T-helper 17 cell (primary cell): Measurements from ENCODE around the gene SERPINB5. TPM values are rescaled to one million over a fixed set of nuclear protein-coding genes. Genes with fewer than 3 reads are reported as not detected.

Experiments
- ATAC-seq: fragments of 150-1000 bp; cut with Tn5 transposase; 2 replicates; pipeline ENCODE4 v1.10.0; 2021; ENCODE audit warnings: mild to moderate bottlenecking, moderate library complexity
- DNase-seq, 3 donors: peaks; one replicate each; pipeline versions ENCODE4 v3.0.0 to v3.0.0-alpha.2; 2020 to 2021
- H3K9me3 ChIP-seq: one replicate; pipeline ENCODE4 v1.7.0; 2013; ENCODE audit warnings: low read length, mild to moderate bottlenecking; ENCODE audit not compliant: control insufficient read depth, poor library complexity, severe bottlenecking
- H3K27ac Mint-ChIP-seq: one replicate; pipeline ENCODE4 v1.8.0; 2022; ENCODE audit warnings: mild to moderate bottlenecking, moderate library complexity, mixed read lengths
- H3K27me3 Mint-ChIP-seq: one replicate; pipeline ENCODE4 v1.8.0; 2022; ENCODE audit warnings: mixed read lengths
- H3K36me3 Mint-ChIP-seq: one replicate; pipeline ENCODE4 v1.8.0; 2022; ENCODE audit warnings: low read depth, mixed read lengths
- H3K4me1 Mint-ChIP-seq: one replicate; pipeline ENCODE4 v1.8.0; 2022; ENCODE audit warnings: mild to moderate bottlenecking, mixed read lengths
- H3K4me3 Mint-ChIP-seq: one replicate; pipeline ENCODE4 v1.8.0; 2022; ENCODE audit warnings: mild to moderate bottlenecking, moderate library complexity, mixed read lengths
- total RNA-seq, 4 donors: library from RNA in 2 of 4; stranded (reverse) in 2 of 4; gene quantifications; one replicate each; pipeline ENCODE4 v1.2.3 and lab custom pipeline; 2022 to 2026

Gene SERPINB5
- total RNA-seq, 2 donors from 2014 or later, result not detected

GRCh38 chr18:63552581-63552980, 75.8 kb downstream of the SERPINB5 start:
- Mint-ChIP-seq H3K4me3 (no peak overlapping the region), H3K27ac (no peak overlapping the region), H3K27me3 (peaks cover 20% of the 10 kb centered on the region), H3K36me3 (no peaks in the 10 kb centered on the region), H3K4me1 (no peaks in the 10 kb centered on the region)
- DNase-seq (no peak), ATAC-seq (no peak)
- no peaks in the 10 kb centered on the region for H3K9me3 ChIP-seq

GRCh38 chr18:63553081-63553480, 76.3 kb downstream of the SERPINB5 start:
- H3K4me1 Mint-ChIP-seq, result no peaks in the 10 kb centered on the region
- H3K4me3 Mint-ChIP-seq, result no peak overlapping the region
- DNase-seq (no peak), ATAC-seq (no peak)
- no peak overlapping the region for H3K27ac Mint-ChIP-seq
- peaks cover 15% of the 10 kb centered on the region for H3K27me3 Mint-ChIP-seq
- H3K36me3 Mint-ChIP-seq, result no peaks in the 10 kb centered on the region
- no peaks in the 10 kb centered on the region for H3K9me3 ChIP-seq

Other genes with a start within 250 kb of the SERPINB5 start
- gene BCL2, start 157.2 kb upstream of the SERPINB5 start, total RNA-seq, result 100 to 1,000 TPM; 134 to 136 TPM
- 10 to 100 TPM; 55.2 to 71.2 TPM for gene KDSR, start 109.8 kb upstream of the SERPINB5 start, total RNA-seq
- gene VPS4B, start 54.5 kb upstream of the SERPINB5 start, total RNA-seq, result 10 to 100 TPM; 61.3 to 78.7 TPM
- not detected for gene SERPINB12, start 65.4 kb downstream of the SERPINB5 start, total RNA-seq
- gene SERPINB13, start 110.4 kb downstream of the SERPINB5 start, total RNA-seq, result not detected
- gene SERPINB4, start 167.3 kb downstream of the SERPINB5 start, total RNA-seq, result not detected
- gene SERPINB3, start 184.9 kb downstream of the SERPINB5 start, total RNA-seq, result not detected
- gene SERPINB11, start 226.0 kb downstream of the SERPINB5 start, total RNA-seq, result not detected